HepG2 (cell line): Measurements from ENCODE around the gene CYB5R3. TPM values are rescaled to one million over a fixed set of nuclear protein-coding genes. Genes with fewer than 3 reads are reported as not detected.
"Not testable (repeated sequence)": the region's sequence is repeated elsewhere in the genome, so short reads cannot be mapped to it uniquely, and the experiment has no call there.

Source experiments
- ATAC-seq: fragments of 200-7000 bp; cut with Tn5 transposase; 3 replicates; pipeline ENCODE4 v1.9.1; 2020; ENCODE audit warnings: mild to moderate bottlenecking, moderate library complexity
- BruUV-seq: library from RNA; stranded (reverse); fragments of 400-500 nt; replicated peaks from 2 replicates; lab custom pipeline; 2021; lab: Mats Ljungman, UMichigan
- CTCF ChIA-PET: fragments of 300-600 bp; formaldehyde crosslinking; extraction: SDS; loops from one replicate; lab custom pipeline; 2021; ENCODE audit warnings: low total read pairs, inconsistent platforms, low intra/inter-chr PET ratio; lab: Yijun Ruan, JAX
- POLR2A ChIA-PET: fragments of 350-600 bp; sonication (Branson Sonifier 250); formaldehyde crosslinking; loops from one replicate; lab custom pipeline; 2020; ENCODE audit warnings: antibody characterized with exemption, inconsistent platforms; lab: Yijun Ruan, JAX
- DNase-seq: peaks from one replicate; pipeline ENCODE4 v3.0.0-alpha.2; 2015; ENCODE audit warnings: low spot score
- FAIRE-seq: peaks from 3 replicates; lab custom pipeline; 2011; peaks lifted over from hg19 to GRCh38; lab: Jason Lieb, UNC
- H2AFZ ChIP-seq: one replicate; pipeline ENCODE4 v1.6.1; 2011; ENCODE audit warnings: low read length, inconsistent platforms
- H3K27ac ChIP-seq: fragments of 300-600 bp; 3 replicates; pipeline ENCODE4 v1.8.0; 2011; ENCODE audit warnings: mixed run types, mild to moderate bottlenecking, mixed read lengths, low read length, inconsistent platforms; ENCODE audit not compliant: insufficient read depth; ENCODE audit errors: extremely low read length
- H3K27me3 ChIP-seq, 2 experiments: fragments of 200-600 bp in 1 of 2; 2 replicates in 1 of 2; 3 replicates in 1 of 2; pipeline versions ENCODE4 v1.6.0 to v1.8.0; 2011; ENCODE audit warnings: low read length in 2 of 2, mild to moderate bottlenecking in 2 of 2, moderate library complexity in 2 of 2, inconsistent platforms in 1 of 2; ENCODE audit not compliant: insufficient read depth in 2 of 2, control insufficient read depth in 1 of 2
- H3K36me3 ChIP-seq, 2 experiments: fragments of 200-600 bp in 1 of 2; replicated peaks in 1 of 2; 2 replicates in 1 of 2; 3 replicates in 1 of 2; pipeline versions ENCODE4 v1.5.1 to v1.8.0; 2011; ENCODE audit warnings: low read length in 2 of 2, inconsistent platforms in 1 of 2; ENCODE audit not compliant: insufficient read depth in 2 of 2, control insufficient read depth in 1 of 2
- H3K4me1 ChIP-seq: 2 replicates; pipeline ENCODE4 v1.5.1; 2012; ENCODE audit warnings: low read length, inconsistent platforms; ENCODE audit not compliant: insufficient read depth
- H3K4me2 ChIP-seq: 2 replicates; pipeline ENCODE4 v1.6.0; 2011; ENCODE audit warnings: low read depth, low read length, inconsistent platforms
- H3K4me3 ChIP-seq, 3 experiments: fragments of 200-600 bp in 1 of 3; sonication (generic), shearing (Covaris generic) in 1 of 3; replicated peaks in 1 of 3; 2 replicates each; pipeline ENCODE4 v1.5.1; 2011 to 2016; ENCODE audit warnings: low read length in 3 of 3, inconsistent platforms in 2 of 3, low read depth in 2 of 3, mild to moderate bottlenecking in 2 of 3, control low read depth in 1 of 3, mixed read lengths in 1 of 3; ENCODE audit not compliant: insufficient read depth in 1 of 3
- H3K79me2 ChIP-seq: one replicate; pipeline ENCODE4 v1.6.1; 2011; ENCODE audit warnings: low read length, inconsistent platforms; ENCODE audit not compliant: insufficient read depth
- H3K9ac ChIP-seq: 2 replicates; pipeline ENCODE4 v1.6.0; 2011; ENCODE audit warnings: mild to moderate bottlenecking, low read depth, low read length, inconsistent platforms; ENCODE audit not compliant: insufficient read depth
- H3K9me3 ChIP-seq: 2 replicates; pipeline ENCODE4 v1.5.1; 2012; ENCODE audit warnings: mild to moderate bottlenecking, low read length
- H4K20me1 ChIP-seq: 2 replicates; pipeline ENCODE4 v1.6.0; 2011; ENCODE audit warnings: inconsistent platforms, mild to moderate bottlenecking, low read length, moderate library complexity; ENCODE audit not compliant: insufficient read depth
- ARID2 ChIP-seq: sonication (generic); formaldehyde crosslinking; IDR thresholded peaks from 2 replicates; pipeline ENCODE4 v1.8.1; 2022; ENCODE audit warnings: mild to moderate bottlenecking, missing genetic modification reagents, borderline replicate concordance
- CCDC6 ChIP-seq: sonication (generic); formaldehyde crosslinking; IDR thresholded peaks from 2 replicates; pipeline ENCODE4 v1.8.1; 2022; ENCODE audit warnings: mild to moderate bottlenecking, missing genetic modification reagents, moderate library complexity
- CREB1 ChIP-seq, 2 experiments: fragments of 450-650 bp in 1 of 2; IDR thresholded peaks; 2 replicates each; pipeline ENCODE4 v1.6.1; 2016 to 2017; ENCODE audit warnings: control low read depth in 1 of 2, mild to moderate bottlenecking in 1 of 2, missing compliant biosample characterization in 1 of 2, missing genetic modification characterization in 1 of 2
- FOXA3 ChIP-seq: IDR thresholded peaks from 2 replicates; pipeline ENCODE4 v1.6.1; 2016; ENCODE audit warnings: missing genetic modification reagents, missing compliant biosample characterization
- XBP1 ChIP-seq: sonication (generic); formaldehyde crosslinking; IDR thresholded peaks from 2 replicates; pipeline ENCODE4 v1.5.0; 2020; ENCODE audit warnings: missing genetic modification reagents
- WGBS: methylation state at CpG from one replicate; pipeline ENCODE4 v1.1.6; 2017; ENCODE audit warnings: low lambda C conversion rate; 5-methylcytosine and 5-hydroxymethylcytosine counted together
- in situ Hi-C: cut with HindIII; loops from 2 replicates; pipeline ENCODE4 v1.10.0; 2017; ENCODE audit warnings: low pct_unique_long_range_greater_than_20kb; ENCODE audit not compliant: extremely low pct_ligation_motif_present
- intact Hi-C: fragments of 100-400 bp; cut with micrococcal nuclease; formaldehyde crosslinking; loops from one replicate; pipeline ENCODE4 v1.10.0; 2022; ENCODE audit not compliant: unreplicated experiment
- polyA plus RNA-seq, 8 experiments: library from polyadenylated mRNA; depleted of rRNA in 3 of 8; stranded (reverse) in 7 of 8; unstranded in 1 of 8; fragments of >200 nt; fragmentation: Illumina TruSeq in 4 of 8; extraction: Trizol in 4 of 8; gene quantifications; 2 replicates each; pipeline versions ENCODE4 v1.2.1 to v1.2.3, GENCODE V29; 2011 to 2016; ENCODE audit warnings: low read depth in 4 of 8, missing spikeins in 1 of 8, mixed read lengths in 1 of 8; ENCODE audit not compliant: insufficient read depth in 1 of 8
- total RNA-seq, 5 experiments: library from RNA; depleted of rRNA; stranded (reverse); fragments of >200 nt; fragmentation: Illumina TruSeq; extraction: Trizol; gene quantifications; 2 replicates each; pipeline ENCODE4 v1.2.3, GENCODE V29; 2016; ENCODE audit warnings: low read depth in 1 of 5
- TF ChIP-seq, protein P1 (sequence below): sonication (generic); formaldehyde crosslinking; IDR thresholded peaks from 2 replicates; pipeline ENCODE4 v1.9.0; 2021; ENCODE audit warnings: missing genetic modification reagents, borderline replicate concordance

CYB5R3 gene
- total and polyA plus RNA-seq, 2 of the 13 experiments (the other 11 are each of a cell fraction or from before 2014, with no cell fraction given): 32.4 to 305 TPM

DNA sequence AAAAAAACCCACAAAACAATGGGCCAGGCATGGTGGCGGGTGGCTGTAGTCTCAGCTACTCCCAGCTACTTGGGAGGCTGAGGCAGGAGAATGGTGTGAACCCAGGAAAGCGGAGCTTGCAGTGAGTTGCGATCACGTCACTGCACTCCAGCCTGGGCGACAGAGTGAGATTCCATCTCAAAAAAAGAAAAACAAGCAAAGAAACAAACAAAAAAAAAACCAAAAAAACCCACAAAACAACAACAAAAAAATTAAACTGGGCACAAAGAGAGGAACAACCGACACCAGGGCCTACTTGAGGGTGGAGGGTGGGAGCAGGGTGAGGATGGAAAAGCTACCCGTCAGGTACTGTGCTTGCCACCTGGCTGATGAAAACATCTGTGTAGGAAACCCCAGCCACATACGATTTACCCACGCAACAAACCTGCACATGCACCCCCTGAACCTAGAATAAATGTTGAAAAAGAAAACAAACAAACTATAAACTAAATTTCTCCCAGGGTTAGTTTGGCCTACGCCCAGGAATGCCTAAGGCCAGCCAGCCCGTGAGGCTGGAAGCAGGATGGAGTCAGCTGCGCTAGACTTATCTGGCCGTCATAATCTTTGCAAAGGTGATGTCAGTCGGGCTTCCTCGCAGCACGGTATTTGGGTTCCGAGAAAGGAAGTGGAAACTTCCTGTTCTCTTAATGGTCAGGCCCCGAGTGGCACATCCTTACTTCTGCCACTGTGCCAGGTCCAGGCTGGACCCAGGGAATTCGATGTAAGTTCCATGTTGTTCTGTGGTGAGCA is 21.9 kb upstream of the CYB5R3 start (continued):
- TF ChIP-seq, protein P1, sequence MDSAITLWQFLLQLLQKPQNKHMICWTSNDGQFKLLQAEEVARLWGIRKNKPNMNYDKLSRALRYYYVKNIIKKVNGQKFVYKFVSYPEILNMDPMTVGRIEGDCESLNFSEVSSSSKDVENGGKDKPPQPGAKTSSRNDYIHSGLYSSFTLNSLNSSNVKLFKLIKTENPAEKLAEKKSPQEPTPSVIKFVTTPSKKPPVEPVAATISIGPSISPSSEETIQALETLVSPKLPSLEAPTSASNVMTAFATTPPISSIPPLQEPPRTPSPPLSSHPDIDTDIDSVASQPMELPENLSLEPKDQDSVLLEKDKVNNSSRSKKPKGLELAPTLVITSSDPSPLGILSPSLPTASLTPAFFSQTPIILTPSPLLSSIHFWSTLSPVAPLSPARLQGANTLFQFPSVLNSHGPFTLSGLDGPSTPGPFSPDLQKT: no peak
- TF ChIP-seq ARID2 (CRISPR knock-in tag): no peak
- TF ChIP-seq CCDC6 (CRISPR knock-in tag): no peak

- DNase-seq: no peak
- Histone ChIP-seq H3K27ac (no peak overlapping the region), H2AFZ (no peak overlapping the region), H3K4me3 (no peak overlapping the region), H3K9ac (no peak overlapping the region), H3K36me3 (no peaks in the 10 kb centered on the region), H3K9me3 (no peaks in the 10 kb centered on the region), H3K27me3 (peaks cover 0 to 5% of the 10 kb centered on the region in 2 experiments; a peak in 1 of 5 replicates), H3K79me2 (no peaks in the 10 kb centered on the region), H3K4me1 (peaks cover 17% of the 10 kb centered on the region), H3K4me2 (no peak overlapping the region), H4K20me1 (no peaks in the 10 kb centered on the region)
- TF ChIP-seq XBP1 (CRISPR knock-in tag) (no peak), CREB1 (IDR thresholded peaks at IDR 0.05) (0 out of 2 replicates have a peak, but pooled peaks have one; percentile 35), CREB1 (CRISPR knock-in tag; IDR thresholded peaks at IDR 0.05) (no peak), FOXA3 (CRISPR knock-in tag) (no peak)
- BruUV-seq: no TSS peak
- ChIA-PET POLR2A (no interaction called here), CTCF (no interaction called here)
- 50% methylated on average over 3 of the region's 4 CpGs for WGBS
- intact Hi-C loops (no loop called here), in situ Hi-C loops (no loop called here)
- FAIRE-seq: no peak
- ATAC-seq: no peak
Observed at GRCh38 chr22:42670046-42670445, 20.9 kb upstream of the CYB5R3 start.

GRCh38 chr22:42666393-42666792 is 17.2 kb upstream of the CYB5R3 start:
- H4K20me1 ChIP-seq, CTCF ChIA-PET, ATAC-seq, DNase-seq, H2AFZ ChIP-seq, H3K27ac ChIP-seq, H3K36me3 ChIP-seq, in situ Hi-C loops, BruUV-seq, H3K4me1 ChIP-seq, H3K9ac ChIP-seq, H3K4me2 ChIP-seq, H3K79me2 ChIP-seq, FAIRE-seq, H3K4me3 ChIP-seq, intact Hi-C loops, H3K9me3 ChIP-seq, POLR2A ChIA-PET: not testable (repeated sequence)
- 72% methylated on average over 3 of the region's 3 CpGs for WGBS
- peaks cover 0 to 14% of the 10 kb centered on the region in 2 experiments; a peak in 1 of 5 replicates for H3K27me3 ChIP-seq
